ENCODE results near the gene PCGF6. TPM values are rescaled to one million over a fixed set of nuclear protein-coding genes. Genes with fewer than 3 reads are reported as not detected.

PCGF6 gene
- total and polyA plus RNA-seq, 2 experiments from 2014 or later = 7.7 to 9.0 TPM

DNA sequence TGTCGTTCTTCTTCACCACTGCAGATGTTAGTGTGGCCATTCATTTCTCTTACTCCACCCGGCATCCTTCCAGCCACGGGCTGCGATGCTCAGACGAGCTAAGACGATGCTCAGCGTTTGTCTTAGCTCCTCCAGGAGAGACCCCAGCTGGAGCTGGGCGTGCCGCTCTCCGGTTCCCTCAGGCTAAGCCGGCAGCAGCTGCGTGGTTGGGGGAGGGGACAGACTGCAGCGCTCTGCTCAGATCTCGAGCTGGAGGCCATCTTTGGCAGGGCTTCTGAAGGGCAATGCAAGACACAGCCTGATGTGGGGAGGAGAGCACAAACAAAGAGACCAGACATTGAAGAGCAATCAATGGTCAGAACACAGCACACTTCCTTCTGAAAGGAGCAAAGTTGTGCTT is 69.2 kb downstream of the PCGF6 start:
- 4% methylated on average over 14 of the region's 14 CpGs for WGBS (ENCODE audit: low lambda C conversion rate, missing lambda C conversion rate)
- peak; percentile 65 for DNase-seq (ENCODE audit: low spot score)

DNA sequence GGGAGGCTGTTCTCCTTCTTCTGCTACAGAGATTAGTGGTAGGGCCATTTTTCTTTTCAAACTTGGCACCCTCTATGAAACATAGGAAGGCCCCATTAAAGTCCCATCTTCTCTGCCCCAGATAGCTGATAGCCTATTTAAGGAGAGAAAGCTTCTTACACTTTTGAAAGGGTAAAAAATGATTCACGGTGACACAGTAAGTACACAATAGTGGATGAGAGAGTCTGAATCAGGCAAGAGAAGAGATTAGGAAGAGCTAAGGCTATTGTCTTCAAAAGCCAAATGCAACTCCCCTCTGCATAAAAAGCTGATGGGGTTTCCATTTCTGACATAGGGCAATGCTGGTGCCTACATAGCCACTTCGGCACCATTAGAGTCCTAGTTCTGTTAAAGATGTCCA is 70.4 kb downstream of the PCGF6 start:
- WGBS (ENCODE audit: low lambda C conversion rate, missing lambda C conversion rate) = 85% methylated on average over 2 of the region's 2 CpGs
- DNase-seq (ENCODE audit: low spot score) = no peak
- Histone ChIP-seq H4K20me1 (ENCODE audit: insufficient read depth, poor library complexity, severe bottlenecking) (no peaks in the 10 kb centered on the region), H3K4me2 (no peak overlapping the region), H3K79me2 (no peaks in the 10 kb centered on the region), H3K36me3 (replicated peaks; ENCODE audit: insufficient read depth, low read depth) (no peaks in the 10 kb centered on the region), H3K9me2 (replicated peaks; ENCODE audit: insufficient read depth) (no peaks in the 10 kb centered on the region), H2AFZ (no peak overlapping the region), H3K27me3 (peaks cover 65% of the 10 kb centered on the region), H3K9me3 (ENCODE audit: low read depth) (no peaks in the 10 kb centered on the region), H3K4me3 (no peak overlapping the region), H3K27ac (no peak overlapping the region), H3K4me1 (ENCODE audit: insufficient read depth) (no peaks in the 10 kb centered on the region)
- TF ChIP-seq, protein P1, sequence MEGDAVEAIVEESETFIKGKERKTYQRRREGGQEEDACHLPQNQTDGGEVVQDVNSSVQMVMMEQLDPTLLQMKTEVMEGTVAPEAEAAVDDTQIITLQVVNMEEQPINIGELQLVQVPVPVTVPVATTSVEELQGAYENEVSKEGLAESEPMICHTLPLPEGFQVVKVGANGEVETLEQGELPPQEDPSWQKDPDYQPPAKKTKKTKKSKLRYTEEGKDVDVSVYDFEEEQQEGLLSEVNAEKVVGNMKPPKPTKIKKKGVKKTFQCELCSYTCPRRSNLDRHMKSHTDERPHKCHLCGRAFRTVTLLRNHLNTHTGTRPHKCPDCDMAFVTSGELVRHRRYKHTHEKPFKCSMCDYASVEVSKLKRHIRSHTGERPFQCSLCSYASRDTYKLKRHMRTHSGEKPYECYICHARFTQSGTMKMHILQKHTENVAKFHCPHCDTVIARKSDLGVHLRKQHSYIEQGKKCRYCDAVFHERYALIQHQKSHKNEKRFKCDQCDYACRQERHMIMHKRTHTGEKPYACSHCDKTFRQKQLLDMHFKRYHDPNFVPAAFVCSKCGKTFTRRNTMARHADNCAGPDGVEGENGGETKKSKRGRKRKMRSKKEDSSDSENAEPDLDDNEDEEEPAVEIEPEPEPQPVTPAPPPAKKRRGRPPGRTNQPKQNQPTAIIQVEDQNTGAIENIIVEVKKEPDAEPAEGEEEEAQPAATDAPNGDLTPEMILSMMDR (IDR thresholded peaks at IDR 0.05; ENCODE audit: poor library complexity) = no peak
- TF ChIP-seq EZH2 (IDR thresholded peaks at IDR 0.05; ENCODE audit: borderline replicate concordance) (no peak), EZH2phosphoT487 (IDR thresholded peaks at IDR 0.05; ENCODE audit: low read depth, severe bottlenecking, unreplicated experiment) (no peak)

More for the DNA sequence above, 69.2 kb downstream of the PCGF6 start:
- no peaks in the 10 kb centered on the region for H3K36me3 ChIP-seq (replicated peaks; ENCODE audit: insufficient read depth, low read depth)
- H3K9me2 ChIP-seq (replicated peaks; ENCODE audit: insufficient read depth) = no peaks in the 10 kb centered on the region
- H2AFZ ChIP-seq = no peak overlapping the region
- H3K4me3 ChIP-seq = no peak overlapping the region
- no peaks in the 10 kb centered on the region for H3K79me2 ChIP-seq
- no peaks in the 10 kb centered on the region for H4K20me1 ChIP-seq (ENCODE audit: insufficient read depth, poor library complexity, severe bottlenecking)
- no peak overlapping the region for H3K4me2 ChIP-seq
- H3K4me1 ChIP-seq (ENCODE audit: insufficient read depth) = no peaks in the 10 kb centered on the region
- TF ChIP-seq, protein P1 (IDR thresholded peaks at IDR 0.05; ENCODE audit: poor library complexity) = no peak
- TF ChIP-seq EZH2 (IDR thresholded peaks at IDR 0.05; ENCODE audit: borderline replicate concordance) = no peak
- no peak overlapping the region for H3K27ac ChIP-seq
- no peaks in the 10 kb centered on the region for H3K9me3 ChIP-seq (ENCODE audit: low read depth)
- peaks cover 52% of the 10 kb centered on the region for H3K27me3 ChIP-seq

DNA sequence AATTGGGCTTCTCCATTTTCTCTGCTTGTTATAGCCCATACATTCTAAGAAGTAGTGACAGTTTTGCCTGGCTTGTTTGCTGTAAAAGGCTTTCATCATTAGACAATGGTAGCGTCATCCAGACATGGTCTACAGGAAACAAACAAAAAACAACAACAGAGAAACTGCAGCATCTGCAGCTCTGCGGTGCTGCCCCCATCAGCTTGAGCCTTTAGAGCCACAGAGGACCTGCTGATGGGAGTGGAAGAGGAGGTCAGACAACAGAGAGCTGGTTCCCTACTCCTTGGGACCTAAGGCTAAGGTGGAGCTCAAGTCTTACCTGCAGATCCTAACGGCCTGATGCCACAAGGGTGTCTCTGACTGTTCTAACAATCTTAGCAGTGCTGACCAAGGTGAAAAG is 70.9 kb downstream of the PCGF6 start:
- no peak for DNase-seq (ENCODE audit: low spot score)
- 82% methylated on average over 3 of the region's 3 CpGs for WGBS (ENCODE audit: low lambda C conversion rate, missing lambda C conversion rate)
- Histone ChIP-seq H3K27ac (no peak overlapping the region), H3K79me2 (no peaks in the 10 kb centered on the region), H4K20me1 (ENCODE audit: insufficient read depth, poor library complexity, severe bottlenecking) (no peaks in the 10 kb centered on the region), H3K27me3 (peaks cover 70% of the 10 kb centered on the region), H3K9me3 (ENCODE audit: low read depth) (no peaks in the 10 kb centered on the region), H3K4me1 (ENCODE audit: insufficient read depth) (no peaks in the 10 kb centered on the region), H3K36me3 (replicated peaks; ENCODE audit: insufficient read depth, low read depth) (no peaks in the 10 kb centered on the region), H2AFZ (no peak overlapping the region), H3K9me2 (replicated peaks; ENCODE audit: insufficient read depth) (no peaks in the 10 kb centered on the region), H3K4me2 (no peak overlapping the region), H3K4me3 (no peak overlapping the region)
- TF ChIP-seq EZH2 (IDR thresholded peaks at IDR 0.05; ENCODE audit: borderline replicate concordance) (no peak), EZH2phosphoT487 (IDR thresholded peaks at IDR 0.05; ENCODE audit: low read depth, severe bottlenecking, unreplicated experiment) (no peak)
- TF ChIP-seq, protein P1 (IDR thresholded peaks at IDR 0.05; ENCODE audit: poor library complexity) = no peak

DNA sequence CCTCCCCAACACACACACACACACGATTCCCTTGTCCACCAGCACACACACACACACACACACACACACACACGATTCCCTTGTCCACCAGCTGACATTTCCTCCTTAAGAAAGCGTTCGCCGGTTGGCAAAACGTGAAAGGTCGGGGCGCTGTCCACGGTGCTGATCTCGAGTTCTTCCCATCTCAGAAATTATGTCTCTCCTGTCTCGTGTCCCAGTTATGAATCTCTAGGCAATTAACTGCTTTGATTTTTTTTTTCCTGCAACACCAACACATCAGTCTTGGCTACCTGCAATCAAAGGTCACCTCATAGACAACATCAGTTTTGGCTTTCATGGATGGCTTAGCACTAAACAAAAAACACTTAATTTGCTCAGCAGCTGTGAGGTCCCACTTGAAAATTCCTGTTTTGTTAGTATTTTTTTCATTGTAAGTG is 72.1 kb downstream of the PCGF6 start:
- no peaks in the 10 kb centered on the region for H3K9me3 ChIP-seq (ENCODE audit: low read depth)
- no peaks in the 10 kb centered on the region for H3K4me1 ChIP-seq (ENCODE audit: insufficient read depth)
- WGBS (ENCODE audit: low lambda C conversion rate, missing lambda C conversion rate) = 4% methylated on average over 11 of the region's 11 CpGs
- no peak overlapping the region for H3K4me2 ChIP-seq
- no peak overlapping the region for H3K4me3 ChIP-seq
- H3K9me2 ChIP-seq (replicated peaks; ENCODE audit: insufficient read depth) = no peaks in the 10 kb centered on the region
- no peaks in the 10 kb centered on the region for H4K20me1 ChIP-seq (ENCODE audit: insufficient read depth, poor library complexity, severe bottlenecking)
- H3K27ac ChIP-seq = no peak overlapping the region
- peak; percentile 74 for DNase-seq (ENCODE audit: low spot score)
- H3K27me3 ChIP-seq = peaks cover 70% of the 10 kb centered on the region
- H2AFZ ChIP-seq = no peak overlapping the region
- H3K36me3 ChIP-seq (replicated peaks; ENCODE audit: insufficient read depth, low read depth) = no peaks in the 10 kb centered on the region
- TF ChIP-seq, protein P1 (IDR thresholded peaks at IDR 0.05; ENCODE audit: poor library complexity) = no peak
- TF ChIP-seq EZH2 (IDR thresholded peaks at IDR 0.05; ENCODE audit: borderline replicate concordance) = no peak
- no peak for TF ChIP-seq EZH2phosphoT487 (IDR thresholded peaks at IDR 0.05; ENCODE audit: low read depth, severe bottlenecking, unreplicated experiment)
- H3K79me2 ChIP-seq = no peaks in the 10 kb centered on the region
